Stimulated activated CD4-positive, alpha-beta T cell treated with anti-CD3 and anti-CD28 coated beads, Interleukin-15, amount 100 ng/mL, for 1 hour (primary cell): Measurements from ENCODE around the gene DIP2C.
"Not testable (repeated sequence)": the region's sequence is repeated elsewhere in the genome, so short reads cannot be mapped to it uniquely, and the experiment has no call there.

Source experiments
- DNase-seq, 2 donors: peaks; one replicate each; pipeline ENCODE4 v3.0.0-alpha.2; 2020; ENCODE audit warnings: low read depth in 1 of 2, low spot score in 1 of 2

DIP2C gene

DNA sequence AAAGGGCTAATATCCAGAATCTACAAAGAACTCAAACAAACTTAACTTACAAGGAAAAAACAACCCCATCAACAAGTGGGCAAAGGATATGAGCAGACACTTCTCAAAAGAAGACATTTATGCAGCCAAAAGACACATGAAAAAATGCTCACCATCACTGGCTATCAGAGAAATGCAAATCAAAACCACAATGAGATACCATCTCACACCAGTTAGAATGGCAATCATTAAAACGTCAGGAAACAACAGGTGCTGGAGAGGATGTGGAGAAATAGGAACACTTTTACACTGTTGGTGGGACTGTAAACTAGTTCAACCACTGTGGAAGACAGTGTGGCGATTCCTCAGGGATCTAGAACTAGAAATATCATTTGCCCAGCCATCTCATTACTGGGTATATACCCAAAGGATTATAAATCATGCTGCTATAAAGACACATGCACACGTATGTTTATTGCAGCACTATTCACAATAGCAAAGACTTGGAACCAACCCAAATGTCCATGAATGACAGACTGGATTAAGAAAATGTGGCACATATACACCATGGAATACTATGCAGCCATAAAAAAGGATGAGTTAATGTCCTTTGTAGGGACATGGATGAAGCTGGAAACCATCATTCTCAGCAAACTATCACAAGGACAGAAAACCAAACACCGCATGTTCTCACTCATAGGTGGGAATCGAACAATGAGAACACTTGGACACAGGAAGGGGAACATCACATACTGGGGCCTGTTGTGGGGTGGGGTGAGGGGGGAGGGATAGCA, 423.5 kb downstream of the DIP2C start:
- DNase-seq: not testable (repeated sequence)

GRCh38 chr10:265074-265440, 424.4 kb downstream of the DIP2C start:
- DNase-seq: not testable (repeated sequence)

- DNase-seq: not testable (repeated sequence)
Observed at GRCh38 chr10:264160-265073, 425.1 kb downstream of the DIP2C start.

GRCh38 chr10:260819-261429, 428.5 kb downstream of the DIP2C start:
- DNase-seq: no peak

- no peak for DNase-seq
Observed at GRCh38 chr10:251982-252582, 437.4 kb downstream of the DIP2C start.

DNA sequence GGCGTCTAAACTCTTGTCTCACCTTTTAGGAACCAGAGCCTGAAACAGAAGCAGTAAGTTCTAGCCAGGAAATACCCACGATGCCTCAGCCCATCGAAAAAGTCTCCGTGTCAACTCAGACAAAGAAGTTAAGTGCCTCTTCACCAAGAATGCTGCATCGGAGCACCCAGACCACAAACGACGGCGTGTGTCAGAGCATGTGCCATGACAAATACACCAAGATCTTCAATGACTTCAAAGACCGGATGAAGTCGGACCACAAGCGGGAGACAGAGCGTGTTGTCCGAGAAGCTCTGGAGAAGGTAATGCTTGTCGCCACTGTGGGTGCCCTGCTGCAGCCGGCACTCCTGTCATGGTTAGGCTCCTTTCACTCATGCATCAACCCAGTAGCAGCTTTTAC, 441.2 kb downstream of the DIP2C start:
- DNase-seq: no peak

- DNase-seq: no peak
Observed at GRCh38 chr10:247480-247879, 442.0 kb downstream of the DIP2C start.

DNA sequence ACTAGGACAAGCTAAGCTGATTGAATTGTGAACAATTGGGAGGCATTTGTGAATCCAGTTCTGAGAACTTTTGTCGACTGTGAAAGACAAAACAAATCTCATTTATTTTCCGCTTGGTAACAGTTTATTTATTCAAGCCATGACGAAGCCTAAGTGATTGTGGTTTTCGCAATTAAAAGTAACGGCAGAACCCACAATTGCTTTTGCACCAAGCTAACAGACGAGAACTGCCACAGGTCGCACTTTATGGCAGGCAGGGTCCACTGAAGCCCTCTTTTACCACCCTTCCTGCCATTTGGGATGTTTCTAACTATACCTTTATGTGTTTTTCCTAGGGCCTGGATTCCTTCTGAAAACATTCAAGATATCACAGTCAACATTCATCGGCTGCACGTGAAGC, 443.0 kb downstream of the DIP2C start:
- no peak for DNase-seq

DNA sequence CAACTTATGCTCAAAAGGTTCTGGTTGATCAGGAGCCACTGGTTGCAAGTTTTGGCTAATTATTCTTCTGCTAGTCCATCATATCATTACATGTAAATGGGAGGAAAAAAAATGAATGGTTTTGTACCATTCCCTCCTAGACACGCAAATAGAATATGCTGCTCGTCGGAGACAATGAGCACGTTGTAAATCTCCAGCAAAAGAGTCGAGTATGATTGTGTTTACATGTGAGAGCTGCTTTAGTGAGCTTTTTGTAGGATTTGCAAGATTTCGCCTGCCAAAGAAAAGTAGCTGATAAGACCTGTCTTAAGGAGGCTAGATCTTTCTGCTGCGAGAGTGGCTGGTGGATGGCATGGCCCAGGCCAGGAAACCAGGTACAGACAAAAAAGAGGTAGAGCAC, 445.2 kb downstream of the DIP2C start:
- no peak for DNase-seq

DNA sequence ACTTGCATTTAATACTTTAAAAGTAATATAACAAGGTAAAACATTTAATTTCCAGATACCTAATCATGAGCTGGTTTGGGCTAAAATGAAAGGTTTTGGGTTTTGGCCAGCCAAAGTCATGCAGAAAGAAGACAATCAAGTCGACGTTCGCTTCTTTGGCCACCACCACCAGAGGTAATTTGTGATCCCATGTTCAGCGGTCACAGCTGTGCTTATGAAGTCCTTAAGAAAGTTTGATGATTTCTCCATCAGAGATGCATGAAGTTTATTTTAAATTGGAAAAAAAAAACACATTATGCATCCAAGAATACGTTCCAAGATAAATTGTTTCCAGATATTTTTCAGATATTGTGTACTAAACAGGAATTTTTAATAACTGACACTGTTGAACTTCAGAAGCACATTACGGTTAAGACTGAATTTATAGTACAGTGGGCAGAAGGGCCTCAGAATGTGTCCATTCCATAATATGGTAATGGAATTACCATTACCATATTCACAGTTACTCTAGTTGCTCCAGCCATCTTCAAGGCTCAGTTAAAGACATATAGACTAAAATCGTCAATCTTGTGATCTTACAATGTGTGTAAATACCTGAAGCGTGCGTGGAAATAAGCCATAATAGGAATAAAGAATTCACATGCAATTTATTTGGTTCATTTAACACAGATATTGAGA, 447.4 kb downstream of the DIP2C start:
- DNase-seq: no peak

DNA sequence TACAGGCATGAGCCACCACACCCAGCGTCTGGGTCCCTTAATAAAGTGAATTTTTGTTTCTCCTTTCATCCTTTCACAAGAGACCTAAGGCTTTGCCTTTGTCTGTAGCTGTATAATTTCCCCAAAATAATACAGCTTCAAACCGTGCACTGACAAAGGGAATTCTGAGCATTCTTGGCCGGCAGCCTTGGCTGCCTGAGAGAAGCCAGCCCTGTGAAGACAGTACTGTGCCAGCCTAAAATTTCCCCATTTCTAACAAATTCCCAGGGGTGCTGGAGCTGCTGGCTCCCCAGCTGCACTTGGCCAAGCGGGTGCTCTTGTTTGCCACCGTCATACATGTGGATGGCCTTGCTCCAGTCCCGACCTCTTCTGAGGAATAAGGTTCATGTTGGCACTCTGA, 448.0 kb downstream of the DIP2C start:
- DNase-seq: no peak

DNA sequence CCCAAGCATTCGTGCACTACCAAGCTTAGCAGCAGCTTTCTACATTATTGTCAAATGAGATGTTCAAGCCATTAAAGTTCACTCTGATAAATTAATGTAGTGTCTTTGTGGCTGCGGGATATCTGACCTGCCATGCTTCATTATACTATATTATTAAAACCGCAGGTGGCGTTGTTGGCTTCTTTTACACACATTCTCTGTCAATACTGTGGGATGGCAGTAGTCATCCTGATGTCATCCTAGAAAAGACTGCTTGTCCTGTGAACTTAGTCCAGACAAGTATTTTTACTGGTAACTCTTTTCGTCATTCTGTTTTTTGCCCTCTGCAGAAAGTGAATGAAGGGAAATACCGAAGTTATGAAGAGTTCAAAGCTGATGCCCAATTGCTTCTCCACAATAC, 450.4 kb downstream of the DIP2C start:
- no peak for DNase-seq

DNA sequence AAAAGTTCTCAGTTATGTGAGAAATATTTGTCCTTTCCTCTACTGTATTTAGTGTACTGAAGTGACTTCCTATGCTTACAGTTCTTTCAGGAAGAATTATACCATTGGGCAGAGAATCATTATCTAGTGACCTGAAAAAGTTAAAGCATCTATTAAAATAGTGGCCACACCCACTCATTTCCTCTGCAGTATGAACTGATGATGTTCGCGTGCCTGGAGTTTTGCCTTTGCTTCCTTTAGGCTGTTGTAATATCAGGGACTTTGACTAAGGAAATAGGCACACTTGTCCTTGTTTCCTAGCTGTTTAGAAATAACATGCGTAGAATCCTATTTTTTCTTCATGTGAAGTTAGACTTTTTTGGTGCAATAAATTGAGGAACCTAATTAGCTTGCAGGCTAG, 453.6 kb downstream of the DIP2C start:
- no peak for DNase-seq

- no peak for DNase-seq
Observed at GRCh38 chr10:234708-235406, 454.6 kb downstream of the DIP2C start.

DNA sequence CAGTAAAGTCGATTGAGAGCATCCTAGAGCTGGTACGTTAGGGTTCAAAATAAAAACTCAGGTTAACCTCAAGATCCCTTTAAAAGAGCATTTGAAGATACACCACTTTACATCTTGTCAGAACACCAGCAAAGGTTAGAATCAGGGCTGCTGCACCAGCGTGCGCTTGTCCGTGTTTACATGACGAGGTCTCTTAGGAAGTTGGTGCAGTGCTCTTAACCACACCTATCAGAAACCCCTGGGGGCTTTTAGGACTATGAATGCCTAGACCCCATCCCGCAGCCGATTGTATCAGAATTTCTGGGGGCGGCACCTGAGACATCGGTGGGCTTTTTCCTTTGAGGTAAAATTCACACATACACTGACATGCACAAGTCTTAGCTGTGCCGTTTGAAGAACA, 456.6 kb downstream of the DIP2C start:
- no peak for DNase-seq

DNA sequence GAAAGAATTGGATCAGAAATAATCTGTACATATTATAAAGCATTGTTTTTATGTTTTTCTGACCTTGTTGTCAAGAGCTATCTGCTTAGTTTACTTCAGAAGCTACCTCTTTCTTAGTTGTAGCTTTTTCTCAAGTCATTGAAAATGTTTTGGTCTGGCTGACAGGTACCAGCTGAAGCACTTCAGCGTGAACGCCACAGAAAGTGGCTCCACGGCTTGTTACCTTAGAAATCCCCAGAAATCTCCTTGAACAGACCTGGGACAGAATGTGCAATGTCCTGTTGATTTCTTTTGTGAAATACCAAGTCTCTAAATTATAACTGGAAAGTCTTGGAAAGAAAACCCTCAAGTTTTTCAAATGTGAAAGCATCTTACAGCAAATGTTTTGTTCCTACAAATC, 457.4 kb downstream of the DIP2C start:
- DNase-seq: no peak

DNA sequence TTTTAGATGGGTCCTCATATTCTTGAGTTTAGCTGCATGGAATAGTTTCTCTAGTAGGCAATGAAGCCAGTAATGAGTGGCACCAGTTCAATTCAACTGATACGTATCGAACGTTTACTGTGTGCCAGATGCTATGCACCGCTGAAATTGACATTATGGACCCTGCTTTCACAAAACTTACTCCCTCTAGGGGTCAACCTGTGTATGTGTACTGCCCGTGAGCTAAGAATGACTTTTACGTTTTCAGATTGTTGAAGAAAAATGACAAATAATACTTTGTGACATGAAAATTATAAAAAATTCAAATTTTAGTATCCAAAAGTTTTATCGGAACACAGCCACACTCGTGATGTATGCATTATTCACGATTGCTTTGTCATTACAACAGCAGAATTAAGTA, 458.7 kb downstream of the DIP2C start:
- no peak for DNase-seq

DNA sequence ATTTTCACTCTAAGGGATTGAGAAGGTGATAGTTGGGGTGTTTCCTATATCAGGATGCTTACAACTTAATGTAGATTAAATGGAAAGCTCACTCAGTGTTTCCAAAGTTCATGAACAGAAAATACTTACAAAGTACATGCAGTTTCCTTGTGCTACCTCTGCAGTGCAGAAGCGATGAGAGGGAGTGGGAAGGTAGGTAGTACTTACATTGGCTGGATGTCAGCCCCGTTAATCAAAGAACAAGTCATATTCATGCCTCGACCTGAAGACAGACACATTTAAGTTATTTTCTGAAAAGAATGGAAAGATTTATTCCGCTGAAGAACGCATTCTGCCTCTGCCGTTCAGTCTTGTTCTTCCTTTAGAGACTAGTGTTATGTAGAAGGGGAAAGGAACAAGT, 461.1 kb downstream of the DIP2C start:
- DNase-seq: no peak

DNA sequence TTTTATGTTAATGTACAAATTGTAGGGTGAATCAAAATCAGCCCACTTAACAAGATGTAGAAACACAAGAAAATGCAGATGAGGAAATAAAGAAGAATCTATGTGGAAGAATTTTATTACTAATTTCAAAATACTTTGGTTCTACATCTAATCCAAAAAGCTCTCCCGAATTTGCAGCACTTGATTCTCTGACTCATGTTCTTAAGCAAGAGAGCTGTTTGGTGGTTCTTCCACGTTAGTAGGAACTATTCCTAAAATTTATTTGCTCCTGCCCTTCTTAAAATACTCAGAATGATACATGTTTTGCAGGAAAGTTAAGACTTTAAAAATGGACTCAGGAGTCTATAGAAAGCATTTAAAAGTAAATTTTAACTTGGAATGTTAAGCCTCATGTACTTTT, 462.5 kb downstream of the DIP2C start:
- no peak for DNase-seq

- no peak for DNase-seq
Observed at GRCh38 chr10:226018-226417, 463.4 kb downstream of the DIP2C start.
